GM18526 (cell line): Measurements from ENCODE around the gene SPTY2D1.

ENCODE experiments used
- POLR2A ChIP-seq: IDR thresholded peaks from 3 replicates; pipeline ENCODE4 v1.6.1; 2011; ENCODE audit not compliant: insufficient read length; ENCODE audit errors: extremely low read depth

SPTY2D1 gene

GRCh38 chr11:18581825-18582224 lies 52.3 kb downstream of the SPTY2D1 start:
- TF ChIP-seq POLR2A: no peak

DNA sequence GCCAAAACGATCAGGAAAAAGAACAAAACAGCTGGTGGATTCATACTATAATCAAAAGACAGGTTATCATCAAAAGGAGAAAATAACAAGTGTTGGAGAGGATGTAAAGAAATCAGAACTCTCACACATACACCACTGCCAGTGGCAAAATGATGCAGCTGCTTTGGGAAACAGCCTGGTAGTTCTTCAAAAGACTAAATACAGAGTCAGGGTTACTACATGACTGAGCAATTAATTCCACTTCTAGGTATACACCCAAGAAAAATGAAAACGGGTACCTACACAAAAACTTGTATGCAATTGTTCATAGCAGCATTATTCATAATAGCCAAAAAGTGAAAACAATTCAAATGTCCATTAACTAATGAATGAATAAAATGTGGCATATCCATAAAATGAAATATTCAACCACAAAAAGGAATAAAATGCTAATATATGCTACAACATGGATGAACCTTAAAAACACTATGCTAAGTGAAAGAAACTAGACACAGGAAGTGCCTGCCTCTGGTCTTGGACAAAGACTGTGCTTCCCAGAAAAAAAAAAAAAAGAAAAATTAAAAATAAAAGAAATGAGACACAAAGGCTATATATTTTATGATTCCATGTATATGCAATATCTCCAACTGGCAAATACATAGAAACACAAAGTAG lies 53.9 kb downstream of the SPTY2D1 start:
- no peak for TF ChIP-seq POLR2A

DNA sequence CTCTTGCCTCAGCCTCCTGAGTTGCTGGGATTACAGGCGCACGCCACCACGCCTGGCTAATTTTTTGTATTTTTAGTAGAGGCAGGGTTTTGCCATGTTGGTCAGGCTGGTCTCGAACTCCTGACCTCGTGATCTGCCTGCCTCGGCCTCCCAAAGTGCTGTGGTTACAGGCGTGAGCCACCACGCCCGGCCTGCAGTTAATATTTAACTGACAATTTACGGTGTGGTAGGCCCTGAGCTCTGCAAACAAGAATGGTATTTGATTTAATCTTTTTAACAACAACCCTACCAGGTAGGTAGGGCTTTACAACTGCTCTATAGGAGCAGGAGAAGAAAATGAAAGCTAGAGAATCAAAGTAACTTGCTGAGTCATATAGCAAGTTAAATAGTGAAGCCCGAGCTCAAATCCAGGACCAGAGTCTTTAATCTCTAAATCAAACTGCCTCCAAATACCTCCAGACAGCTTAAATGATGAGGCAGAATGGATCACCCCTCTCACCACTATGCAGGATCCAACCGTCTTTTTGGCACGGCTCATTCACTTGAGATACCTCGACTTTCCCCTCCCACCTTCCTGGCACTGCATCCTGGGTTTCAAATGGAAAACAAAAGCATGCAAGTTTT lies 55.1 kb downstream of the SPTY2D1 start:
- TF ChIP-seq POLR2A: no peak

- no peak for TF ChIP-seq POLR2A
Measured at GRCh38 chr11:18575361-18575760, 58.8 kb downstream of the SPTY2D1 start.

DNA sequence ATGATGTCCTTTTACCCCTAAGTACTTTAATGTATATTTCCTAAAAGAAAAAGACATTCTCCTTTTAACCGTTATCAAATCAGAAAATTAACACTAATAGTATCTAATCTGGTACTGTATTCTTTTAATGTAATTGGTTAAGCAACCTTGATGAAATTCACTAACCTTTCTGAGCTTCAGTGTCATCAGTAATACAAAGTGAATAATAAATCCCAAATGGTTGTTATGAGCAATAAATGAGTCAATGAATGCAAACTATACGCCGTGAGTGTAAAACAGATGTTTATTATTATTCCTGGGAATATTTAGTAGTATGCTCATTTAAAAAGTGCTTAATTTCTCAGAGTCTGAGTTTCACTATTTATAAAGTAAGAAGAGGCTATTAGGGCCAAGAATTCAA lies 67.1 kb downstream of the SPTY2D1 start:
- no peak for TF ChIP-seq POLR2A

DNA sequence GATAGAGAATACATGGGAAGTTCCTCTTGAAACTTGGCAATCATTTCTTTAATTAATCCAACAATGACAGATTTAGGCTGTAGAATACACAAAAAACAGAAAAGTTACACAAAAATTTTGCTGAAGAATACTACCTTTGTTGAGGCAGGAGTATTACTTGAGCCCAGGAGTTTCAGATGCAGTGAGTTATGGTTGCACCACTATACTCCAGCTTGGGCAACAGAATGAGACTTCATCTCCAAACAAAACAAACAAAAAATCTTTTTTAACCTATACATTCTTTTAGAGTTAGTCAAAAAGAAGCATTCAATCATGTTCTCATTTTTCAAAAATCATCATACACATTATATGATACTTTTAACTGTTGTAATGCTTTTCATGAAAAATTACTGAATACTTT lies 67.7 kb downstream of the SPTY2D1 start:
- no peak for TF ChIP-seq POLR2A

DNA sequence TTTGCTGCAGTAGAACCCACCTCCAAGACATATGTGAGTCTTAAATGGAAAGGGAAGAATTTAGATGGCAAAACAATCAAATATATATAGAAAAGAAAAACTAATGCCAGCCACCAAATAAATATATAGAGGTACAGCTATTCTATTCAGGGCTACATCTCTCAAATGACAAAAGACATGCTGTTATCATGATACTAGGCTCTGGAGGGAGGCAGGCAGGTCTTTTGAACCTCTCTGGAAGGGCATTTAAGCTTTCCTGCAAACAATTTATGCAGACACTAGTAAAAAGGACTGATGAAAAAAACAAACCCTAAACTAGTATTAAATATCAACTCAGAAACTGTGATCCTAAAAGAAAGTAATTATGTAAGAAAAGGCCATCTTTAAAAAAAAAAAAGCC lies 70.0 kb downstream of the SPTY2D1 start:
- no peak for TF ChIP-seq POLR2A

DNA sequence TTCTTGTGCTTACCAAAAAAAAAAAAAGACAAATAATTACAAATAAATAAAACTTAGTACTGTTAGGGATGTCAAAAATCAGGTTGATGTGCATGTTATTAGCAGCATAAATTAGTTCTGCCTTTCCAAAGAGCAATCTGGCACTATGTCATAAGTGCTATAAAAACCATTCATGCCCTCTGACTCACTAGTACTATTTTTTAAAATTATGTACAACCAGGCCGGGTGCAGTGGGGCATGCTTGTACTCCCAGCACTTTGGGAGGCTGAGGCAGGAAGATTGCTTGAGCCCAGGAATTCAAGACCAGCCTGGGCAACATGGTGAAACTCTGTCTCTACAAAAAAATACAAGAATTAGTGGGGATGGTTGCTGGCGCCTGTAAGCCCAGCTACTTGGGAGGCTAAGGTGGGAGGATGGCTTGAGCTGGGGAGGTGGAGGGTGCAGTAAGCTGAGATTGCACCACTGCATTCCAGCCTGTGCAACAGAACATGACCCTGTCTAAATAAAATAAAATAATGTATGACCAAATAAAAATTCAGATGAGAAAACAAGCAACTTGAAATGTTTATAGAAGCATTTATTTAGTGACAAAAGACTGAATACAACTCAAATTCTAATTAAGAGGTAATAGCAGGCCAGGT lies 70.9 kb downstream of the SPTY2D1 start:
- TF ChIP-seq POLR2A: no peak
